ENCODE data around the gene SHISA3. TPM values are rescaled to one million over a fixed set of nuclear protein-coding genes. Genes with fewer than 3 reads are reported as not detected.

The SHISA3 gene
- total and polyA plus RNA-seq, 10 donors = 0.34 to 1.2 (median 0.53) TPM; not detected in 2

GRCh38 chr4:42377497-42377896 lies 19.8 kb upstream of the SHISA3 start:
- H3K36me3 ChIP-seq = no peaks in the 10 kb centered on the region
- TF ChIP-seq POLR2A (IDR thresholded peaks at IDR 0.05) (no peak), CTCF (IDR thresholded peaks at IDR 0.05 in 8 of 11, conservative IDR thresholded peaks at IDR 0.05 in 3 of 11) (no peak), POLR2AphosphoS5 (IDR thresholded peaks at IDR 0.05) (no peak)
- DNase-seq = no peak
- intact Hi-C loops (cut with DNase I; ENCODE audit: low total_unique reads) = loop anchor here (10.0 kb wide), 1 partner anchor 137 kb away; no protein-coding TSS in a partner anchor
- WGBS, 5 donors = 89 to 95% (median 92%) methylated on average over 4 of the region's 4 CpGs
- H3K4me3 ChIP-seq = no peak overlapping the region
- peaks cover 0 to 5% (median 0%) of the 10 kb centered on the region in 8 donors for H3K9me3 ChIP-seq
- H3K4me1 ChIP-seq = no peaks in the 10 kb centered on the region
- H3K27me3 ChIP-seq (replicated peaks in 1 of 7) = peaks cover 0 to 22% (median 0%) of the 10 kb centered on the region in 7 donors
- no peak overlapping the region for H3K27ac ChIP-seq

- intact Hi-C loops (cut with DNase I; ENCODE audit: low total_unique reads) = no loop called here
- Histone ChIP-seq H3K27me3 (replicated peaks in 1 of 7) (peaks cover 0 to 29% (median 0%) of the 10 kb centered on the region in 7 donors), H3K27ac (no peak overlapping the region), H3K4me3 (no peak overlapping the region), H3K36me3 (no peaks in the 10 kb centered on the region), H3K9me3 (no peaks in the 10 kb centered on the region), H3K4me1 (no peaks in the 10 kb centered on the region)
- WGBS, 5 donors = 92 to 100% (median 98%) methylated on average over 2 of the region's 2 CpGs
- TF ChIP-seq CTCF (IDR thresholded peaks at IDR 0.05 in 8 of 11, conservative IDR thresholded peaks at IDR 0.05 in 3 of 11) (no peak), POLR2AphosphoS5 (IDR thresholded peaks at IDR 0.05) (no peak), POLR2A (IDR thresholded peaks at IDR 0.05) (no peak)
- DNase-seq = no peak
Measured at GRCh38 chr4:42381666-42382065, 15.6 kb upstream of the SHISA3 start.

- Histone ChIP-seq H3K36me3 (no peaks in the 10 kb centered on the region), H3K4me1 (no peaks in the 10 kb centered on the region), H3K4me3 (no peak overlapping the region), H3K9me3 (no peaks in the 10 kb centered on the region), H3K27me3 (replicated peaks in 1 of 7) (peaks cover 0 to 23% (median 0%) of the 10 kb centered on the region in 7 donors), H3K27ac (no peak overlapping the region)
- intact Hi-C loops (cut with DNase I; ENCODE audit: low total_unique reads) = no loop called here
- TF ChIP-seq POLR2AphosphoS5 (IDR thresholded peaks at IDR 0.05) = no peak
- 91 to 100% (median 94%) methylated on average over 1 of the region's 1 CpG for WGBS, 5 donors
- DNase-seq = no peak
Measured at GRCh38 chr4:42385516-42385915, 11.8 kb upstream of the SHISA3 start.

GRCh38 chr4:42390622-42391354 lies 6.5 kb upstream of the SHISA3 start:
- intact Hi-C loops (cut with DNase I; ENCODE audit: low total_unique reads) = no loop called here

More at GRCh38 chr4:42390622-42391354, 6.5 kb upstream of the SHISA3 start:
- no peaks in the 10 kb centered on the region for H3K36me3 ChIP-seq
- no peak overlapping the region for H3K4me3 ChIP-seq
- H3K27me3 ChIP-seq (replicated peaks in 1 of 7) = peaks cover 0 to 23% (median 0%) of the 10 kb centered on the region in 7 donors
- 48 to 62% (median 53%) methylated on average over 10 of the region's 10 CpGs for WGBS, 5 donors
- no peak for TF ChIP-seq CTCF (IDR thresholded peaks at IDR 0.05 in 8 of 11, conservative IDR thresholded peaks at IDR 0.05 in 3 of 11)
- H3K4me1 ChIP-seq = no peaks in the 10 kb centered on the region
- no peak overlapping the region for H3K27ac ChIP-seq
- no peak for DNase-seq
- H3K9me3 ChIP-seq = no peaks in the 10 kb centered on the region

Data from spleen (tissue), 11 donors.